ENCODE data around the gene HIPK2.
"Not testable (repeated sequence)": the region's sequence is repeated elsewhere in the genome, so short reads cannot be mapped to it uniquely, and the experiment has no call there.

The HIPK2 gene

DNA sequence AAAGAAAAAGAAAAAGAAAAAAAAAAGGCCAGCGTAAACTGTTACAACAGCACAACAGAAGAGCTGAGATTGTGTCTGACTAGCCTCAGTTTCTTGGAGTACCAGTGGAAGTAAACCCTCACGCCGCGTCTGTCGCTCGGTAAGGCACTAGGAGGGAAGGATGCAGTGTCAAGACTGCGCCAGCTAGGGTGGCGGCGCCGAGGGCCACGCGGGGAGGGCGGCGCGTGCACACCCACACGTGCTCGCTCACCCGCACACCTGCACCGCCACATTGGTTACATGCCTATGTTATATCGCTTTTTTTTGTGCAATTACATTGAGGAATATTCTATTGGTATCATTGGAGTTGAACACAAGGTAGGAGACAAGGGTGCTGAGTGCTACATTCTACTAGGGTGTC lies 206.1 kb downstream of the HIPK2 start:
- DNase-seq (ENCODE audit: low read depth in 2 of 2, low spot score in 1 of 2), result no peak

DNA sequence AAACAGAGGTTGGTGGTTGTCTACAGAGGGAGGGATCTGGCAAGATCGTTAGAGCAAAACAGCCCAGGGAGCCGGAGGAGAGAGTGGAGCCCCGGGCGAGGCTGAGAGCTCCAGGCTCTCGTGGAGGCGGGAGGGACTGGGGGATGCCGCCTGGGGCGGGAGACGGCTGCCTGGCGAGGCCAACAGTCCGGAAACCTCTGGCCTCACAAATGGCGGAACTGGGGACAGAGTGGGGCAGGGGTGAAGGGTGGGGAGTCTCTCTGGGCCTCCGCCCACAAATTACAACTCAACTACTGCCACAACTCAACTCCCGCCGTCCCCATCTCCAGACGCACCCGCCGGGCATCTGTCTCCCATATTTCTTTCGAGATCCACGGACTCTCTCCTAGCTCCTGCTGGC lies 206.6 kb downstream of the HIPK2 start:
- DNase-seq (ENCODE audit: low read depth in 2 of 2, low spot score in 1 of 2), result no peak

DNA sequence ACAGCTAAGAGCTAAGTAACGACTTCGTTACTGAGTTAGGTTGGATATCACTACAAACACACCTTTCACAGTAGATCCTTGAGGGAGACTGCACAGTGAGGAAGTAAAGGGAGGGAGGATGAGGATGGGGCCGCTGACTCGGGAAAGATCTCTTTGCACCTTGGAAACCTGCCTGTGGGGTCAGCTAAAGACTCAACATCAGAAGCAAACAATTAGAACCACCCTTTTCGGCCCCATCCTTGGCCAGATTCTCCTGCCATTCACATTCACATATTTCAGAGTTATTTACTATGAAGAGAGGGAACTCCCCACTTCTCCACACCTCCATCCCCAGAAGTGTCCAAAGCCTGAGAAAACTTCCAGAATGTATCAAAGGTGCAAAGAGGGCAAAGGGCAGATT lies 207.2 kb downstream of the HIPK2 start:
- DNase-seq (ENCODE audit: low read depth in 2 of 2, low spot score in 1 of 2), result no peak

DNA sequence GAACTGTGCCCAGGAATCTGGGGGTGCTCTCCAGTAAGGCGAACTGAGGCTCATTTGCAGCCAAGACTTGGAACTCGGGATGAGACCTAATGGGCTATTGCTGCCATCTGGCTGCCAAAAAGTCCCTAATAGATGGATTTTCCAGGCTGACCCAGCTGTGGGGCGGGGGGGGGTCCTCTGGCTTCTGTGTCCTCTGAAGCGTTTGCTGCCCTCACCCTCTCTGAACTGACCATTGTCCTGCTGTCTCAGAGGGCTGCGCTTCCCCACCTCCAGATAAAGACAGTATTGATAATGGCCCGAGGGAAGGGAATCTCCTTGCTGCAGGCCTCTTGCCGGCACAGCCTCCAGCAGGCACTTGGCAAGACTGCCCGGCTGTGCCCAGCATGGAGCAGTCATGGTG lies 207.7 kb downstream of the HIPK2 start:
- DNase-seq (ENCODE audit: low read depth in 2 of 2, low spot score in 1 of 2), result no peak

DNA sequence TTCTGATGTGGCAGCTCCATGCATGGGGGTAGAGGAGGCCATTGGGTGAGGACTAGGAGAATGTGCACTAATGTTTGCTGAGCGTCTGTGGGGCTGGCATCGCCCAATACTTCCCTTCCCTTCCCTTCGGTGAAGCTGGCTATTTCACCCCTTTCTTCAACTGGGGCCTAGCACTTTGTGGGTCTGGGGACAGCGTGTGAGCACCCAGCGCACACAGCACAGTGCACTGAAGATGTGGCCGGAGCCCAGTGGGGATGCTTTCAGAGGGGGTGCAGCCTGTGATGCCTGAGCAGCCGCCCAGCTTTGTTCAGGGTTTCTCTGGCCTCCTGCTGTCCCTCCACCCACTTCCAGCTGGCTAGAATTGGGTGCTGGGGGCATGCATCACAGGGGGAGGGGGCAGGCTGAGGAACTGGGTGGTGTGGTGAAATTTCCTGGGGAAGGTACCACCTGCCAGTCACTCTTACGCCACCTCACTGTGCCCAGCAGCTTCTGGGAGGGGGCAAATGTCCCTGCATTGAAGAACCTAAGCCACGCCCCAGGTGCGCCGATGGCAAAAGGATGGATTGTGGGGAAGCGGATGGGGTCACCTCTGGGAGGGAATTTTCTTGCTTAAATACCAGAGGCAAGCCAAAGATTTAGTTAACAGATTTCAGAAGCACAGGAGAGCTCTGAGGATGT lies 208.8 kb downstream of the HIPK2 start:
- DNase-seq (ENCODE audit: low read depth in 2 of 2, low spot score in 1 of 2), result no peak

DNA sequence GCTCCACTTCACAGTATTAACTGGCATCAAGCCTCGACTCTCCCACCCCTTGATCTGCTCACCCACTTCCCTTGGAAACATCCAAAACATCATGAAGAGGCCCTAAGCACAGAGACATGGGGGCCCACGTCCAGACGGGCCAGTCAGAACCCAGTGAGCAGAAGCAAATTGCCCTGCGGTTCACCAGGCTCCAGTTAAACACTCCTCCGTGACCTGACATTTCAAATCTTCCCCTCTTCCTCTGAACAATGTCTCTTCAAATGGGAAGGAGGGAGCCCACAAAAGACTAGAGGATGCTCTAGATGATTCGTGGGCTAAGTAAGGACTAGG lies 209.5 kb downstream of the HIPK2 start:
- DNase-seq (ENCODE audit: low read depth in 2 of 2, low spot score in 1 of 2), result no peak

GRCh38 chr7:139567647-139568345 lies 210.0 kb downstream of the HIPK2 start:
- no peak for DNase-seq (ENCODE audit: low read depth in 2 of 2, low spot score in 1 of 2)

- DNase-seq (ENCODE audit: low read depth in 2 of 2, low spot score in 1 of 2), result no peak
These were observed 210.8 kb downstream of the HIPK2 start for GRCh38 chr7:139566736-139567646.

GRCh38 chr7:139566075-139566474 lies 211.7 kb downstream of the HIPK2 start:
- DNase-seq (ENCODE audit: low read depth in 2 of 2, low spot score in 1 of 2), result no peak

- no peak for DNase-seq (ENCODE audit: low read depth in 2 of 2, low spot score in 1 of 2)
These were observed 213.9 kb downstream of the HIPK2 start for GRCh38 chr7:139563856-139564255.

DNA sequence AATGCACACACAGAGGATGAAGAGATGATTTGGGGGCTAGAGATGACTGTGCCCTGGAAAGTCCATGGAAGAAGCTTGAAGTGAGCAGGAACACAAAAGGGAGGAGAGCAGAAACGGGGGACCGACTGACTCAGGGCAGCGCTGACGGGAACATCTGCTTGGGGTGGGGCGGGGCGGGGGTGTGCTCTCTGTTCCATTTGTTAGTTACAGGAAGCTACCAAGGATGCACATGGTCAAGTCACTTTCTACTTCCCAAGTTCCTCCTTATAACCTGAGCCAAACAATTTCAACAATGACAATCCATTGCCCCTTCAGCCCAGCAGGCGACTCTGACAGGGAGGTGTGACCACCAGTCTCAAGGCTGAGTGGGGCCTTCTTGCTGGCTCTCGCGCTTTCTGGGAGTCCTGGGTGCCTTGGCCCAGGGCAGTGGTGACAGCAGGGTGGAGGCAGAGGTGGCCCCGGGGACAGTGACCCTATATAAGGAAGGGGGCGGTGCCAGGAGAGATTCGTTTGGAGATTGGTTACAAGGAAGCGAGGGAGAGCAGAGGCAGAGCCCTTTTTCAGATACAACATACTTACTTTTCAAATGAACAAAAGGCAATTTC lies 214.7 kb downstream of the HIPK2 start:
- no peak for DNase-seq (ENCODE audit: low read depth in 2 of 2, low spot score in 1 of 2)

DNA sequence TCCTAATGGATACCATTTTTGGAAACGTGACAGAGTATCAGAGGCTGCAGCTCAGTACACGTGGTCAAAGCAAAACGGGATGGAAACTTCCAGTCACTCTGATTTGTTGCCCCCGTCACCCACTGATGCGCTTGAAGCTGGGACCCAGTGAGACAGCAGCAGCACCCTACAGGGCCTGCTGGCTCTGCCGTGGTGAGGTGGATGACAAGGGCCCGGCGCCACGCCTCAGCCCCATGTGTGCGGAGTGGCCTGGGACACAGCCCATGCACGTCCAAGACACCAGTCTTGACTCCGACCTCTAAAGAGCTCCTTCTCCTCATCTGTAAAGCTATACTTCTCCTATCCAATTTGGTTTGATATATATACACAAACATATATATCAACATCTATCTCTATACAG lies 215.3 kb downstream of the HIPK2 start:
- no peak for DNase-seq (ENCODE audit: low read depth in 2 of 2, low spot score in 1 of 2)

DNA sequence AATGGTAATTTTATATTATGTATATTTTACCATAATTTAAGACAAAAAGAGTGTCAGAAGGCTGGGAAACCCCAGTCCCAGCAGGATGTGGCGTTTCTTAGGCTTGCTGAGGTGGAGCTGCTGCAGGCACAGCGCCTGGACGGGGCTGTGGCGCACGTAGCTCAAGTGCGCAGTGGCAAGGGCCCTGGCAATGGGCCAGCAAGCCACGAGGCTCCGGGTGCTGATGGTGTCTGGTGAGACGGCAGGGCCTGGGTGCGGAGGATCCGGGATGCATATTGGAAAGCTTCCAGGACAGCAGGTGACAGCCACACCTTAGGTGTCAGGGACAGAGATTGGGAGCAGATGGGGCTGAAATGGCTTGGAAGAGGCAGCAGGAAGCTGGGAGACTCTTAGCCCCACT lies 217.1 kb downstream of the HIPK2 start:
- no peak for DNase-seq (ENCODE audit: low read depth in 2 of 2, low spot score in 1 of 2)

DNA sequence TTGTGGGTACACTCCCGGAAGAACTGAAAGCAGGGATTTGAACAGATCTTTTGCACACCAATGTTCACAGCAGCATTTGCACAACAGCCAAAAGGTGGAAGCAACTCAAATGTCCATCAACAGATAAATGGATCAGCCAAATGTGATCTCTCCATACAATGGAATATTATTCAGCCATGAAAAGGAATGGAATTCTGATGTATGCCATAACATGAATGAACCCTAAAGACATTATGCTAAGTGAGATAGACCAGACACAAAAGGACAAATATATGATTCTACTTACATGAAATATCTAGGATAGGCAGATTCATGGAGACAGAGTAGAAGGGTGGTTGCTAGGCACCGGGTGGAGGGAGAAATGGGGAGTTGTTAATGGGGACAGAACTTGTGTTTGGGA lies 217.6 kb downstream of the HIPK2 start:
- no peak for DNase-seq (ENCODE audit: low read depth in 2 of 2, low spot score in 1 of 2)

- no peak for DNase-seq (ENCODE audit: low read depth in 2 of 2, low spot score in 1 of 2)
These were observed 218.3 kb downstream of the HIPK2 start for GRCh38 chr7:139559364-139560105.

- no peak for DNase-seq (ENCODE audit: low read depth in 2 of 2, low spot score in 1 of 2)
These were observed 219.8 kb downstream of the HIPK2 start for GRCh38 chr7:139557857-139558581.

DNA sequence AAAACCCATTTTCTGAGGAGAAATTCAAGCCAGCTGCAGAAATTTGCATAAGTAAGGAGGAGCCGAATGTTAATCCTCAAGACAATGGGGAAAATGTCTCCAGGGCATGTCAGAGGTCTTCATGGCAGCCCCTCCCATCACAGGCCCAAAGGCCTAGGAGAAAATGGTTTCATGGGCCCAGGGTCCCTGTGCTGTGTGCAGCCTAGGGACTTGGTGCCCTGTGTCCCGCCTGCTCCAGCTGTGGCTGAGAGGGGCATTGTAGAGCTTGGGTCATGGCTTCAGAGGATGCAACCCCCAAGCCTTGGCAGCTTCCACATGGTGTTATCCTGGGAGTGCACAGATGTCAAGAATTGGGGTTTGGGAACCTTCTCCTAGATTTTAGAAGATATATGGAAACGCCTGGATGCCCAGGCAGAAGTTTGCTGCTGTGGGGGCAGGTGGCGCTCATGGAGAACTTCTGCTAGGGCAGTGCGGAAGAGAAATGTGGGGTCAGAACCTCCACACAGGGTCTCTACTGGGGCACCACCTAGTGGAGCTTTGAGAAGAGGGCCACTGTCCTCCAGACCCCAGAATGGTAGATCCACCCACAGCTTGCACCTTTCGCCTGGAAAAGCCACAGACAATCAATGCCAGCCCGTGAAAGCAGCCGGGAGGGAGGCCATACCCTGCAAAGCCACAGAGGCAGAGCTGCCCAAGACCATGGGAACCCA lies 223.7 kb downstream of the HIPK2 start:
- DNase-seq (ENCODE audit: low read depth in 2 of 2, low spot score in 1 of 2), result not testable (repeated sequence)

GRCh38 chr7:139548302-139549028 lies 229.3 kb downstream of the HIPK2 start:
- DNase-seq (ENCODE audit: low read depth in 2 of 2, low spot score in 1 of 2), result no peak

DNA sequence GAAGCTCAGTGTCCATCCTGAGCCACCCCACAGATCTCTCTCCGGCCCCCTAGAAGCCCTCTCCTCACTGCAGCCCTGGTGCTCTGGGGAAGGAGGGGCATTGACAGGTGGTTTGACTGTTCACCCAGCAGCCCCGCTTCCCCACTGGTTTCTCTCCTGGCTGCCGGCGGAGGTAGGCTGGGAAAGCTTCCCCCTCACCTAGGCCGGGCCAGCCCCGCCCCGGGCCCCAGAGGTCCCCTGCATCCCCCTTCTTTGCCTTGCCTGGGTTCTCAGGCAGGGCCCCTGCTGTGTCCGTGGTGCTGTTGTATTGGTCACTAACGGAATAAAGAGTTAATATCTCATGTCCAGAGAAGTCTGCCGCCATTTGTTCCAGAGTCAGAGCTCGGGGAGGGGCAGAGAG lies 233.2 kb downstream of the HIPK2 start:
- DNase-seq (ENCODE audit: low read depth in 2 of 2, low spot score in 1 of 2), result no peak

Data from stimulated activated CD8-positive, alpha-beta memory T cell treated with anti-CD3 and anti-CD28 coated beads, Interleukin-4, amount 100 ng/mL, for 1 hour (primary cell).